Endothelial cell (in vitro differentiated cells): ENCODE data around the gene C11orf86. TPM values are rescaled to one million over a fixed set of nuclear protein-coding genes. Genes with fewer than 3 reads are reported as not detected.
"Not testable (repeated sequence)": the region's sequence is repeated elsewhere in the genome, so short reads cannot be mapped to it uniquely, and the experiment has no call there.

Experiments used
- DNase-seq: peaks from one replicate; pipeline ENCODE4 v3.0.0; 2021; ENCODE audit warnings: low spot score
- H3K27ac Mint-ChIP-seq: one replicate; pipeline ENCODE4 v1.8.0; 2021; ENCODE audit warnings: mixed read lengths, inconsistent platforms; ENCODE audit not compliant: unreplicated experiment
- H3K27me3 Mint-ChIP-seq: one replicate; pipeline ENCODE4 v1.8.0; 2021; ENCODE audit warnings: mild to moderate bottlenecking, moderate library complexity, mixed read lengths, inconsistent platforms; ENCODE audit not compliant: unreplicated experiment
- H3K36me3 Mint-ChIP-seq: one replicate; pipeline ENCODE4 v1.8.0; 2021; ENCODE audit warnings: mild to moderate bottlenecking, low read depth, mixed read lengths, inconsistent platforms; ENCODE audit not compliant: unreplicated experiment
- H3K4me1 Mint-ChIP-seq: one replicate; pipeline ENCODE4 v1.8.0; 2021; ENCODE audit warnings: mild to moderate bottlenecking, mixed read lengths, inconsistent platforms; ENCODE audit not compliant: unreplicated experiment
- H3K4me3 Mint-ChIP-seq: one replicate; pipeline ENCODE4 v1.8.0; 2021; ENCODE audit warnings: mild to moderate bottlenecking, mixed read lengths, inconsistent platforms; ENCODE audit not compliant: unreplicated experiment
- H3K9me3 Mint-ChIP-seq: one replicate; pipeline ENCODE4 v1.8.0; 2021; ENCODE audit warnings: mixed read lengths, inconsistent platforms; ENCODE audit not compliant: unreplicated experiment
- total RNA-seq: library from RNA; stranded (reverse); fragmentation: NEBNext Ultra II Directional; extraction: Animal tissue kit (Norgen Biotek cat#: 25700); gene quantifications from one replicate; pipeline ENCODE4 v1.2.1, GENCODE V29; 2021; ENCODE audit not compliant: unreplicated experiment
- TF ChIP-seq, protein P1 (sequence below): fragments of 200-600 bp; sonication (generic); IDR thresholded peaks from one replicate; pipeline ENCODE4 v1.5.0; 2021; ENCODE audit warnings: antibody characterized with exemption; ENCODE audit not compliant: unreplicated experiment

Gene C11orf86
- total RNA-seq, 1 donor from 2014 or later: not detected

DNA sequence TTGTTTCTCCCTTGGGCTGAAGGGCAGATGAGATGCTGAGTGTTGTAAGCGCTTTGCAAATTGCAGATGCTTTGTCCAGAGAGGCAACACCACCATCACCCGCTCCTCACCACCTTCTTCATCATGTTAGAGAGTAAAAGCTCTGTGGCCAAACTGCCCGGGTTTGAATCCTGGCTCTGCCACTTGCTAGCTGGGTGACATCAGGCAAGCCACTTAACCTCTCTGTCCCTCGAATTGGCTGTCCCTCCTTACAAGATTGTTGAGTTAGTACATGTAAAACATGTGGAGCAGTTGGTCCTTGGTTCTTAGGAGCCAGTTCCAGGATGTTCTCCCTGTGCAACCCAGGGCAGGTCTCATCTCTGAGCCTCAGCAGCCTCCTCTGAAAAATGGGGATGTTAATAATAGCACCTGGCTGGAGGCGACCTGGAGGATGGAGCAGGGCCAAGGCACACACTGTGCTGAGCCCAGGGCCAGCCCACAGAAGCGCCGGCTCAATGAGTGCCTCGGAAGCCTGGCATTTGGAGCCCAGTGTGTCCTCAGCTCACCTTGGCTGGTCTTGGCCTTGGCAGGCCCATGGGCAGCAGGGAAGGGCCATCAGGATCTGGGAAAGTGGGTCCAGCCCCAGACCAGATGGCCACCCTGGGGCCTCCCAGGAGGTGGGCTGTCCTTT lies 10.5 kb downstream of the C11orf86 start:
- DNase-seq: no peak
- TF ChIP-seq, protein P1, sequence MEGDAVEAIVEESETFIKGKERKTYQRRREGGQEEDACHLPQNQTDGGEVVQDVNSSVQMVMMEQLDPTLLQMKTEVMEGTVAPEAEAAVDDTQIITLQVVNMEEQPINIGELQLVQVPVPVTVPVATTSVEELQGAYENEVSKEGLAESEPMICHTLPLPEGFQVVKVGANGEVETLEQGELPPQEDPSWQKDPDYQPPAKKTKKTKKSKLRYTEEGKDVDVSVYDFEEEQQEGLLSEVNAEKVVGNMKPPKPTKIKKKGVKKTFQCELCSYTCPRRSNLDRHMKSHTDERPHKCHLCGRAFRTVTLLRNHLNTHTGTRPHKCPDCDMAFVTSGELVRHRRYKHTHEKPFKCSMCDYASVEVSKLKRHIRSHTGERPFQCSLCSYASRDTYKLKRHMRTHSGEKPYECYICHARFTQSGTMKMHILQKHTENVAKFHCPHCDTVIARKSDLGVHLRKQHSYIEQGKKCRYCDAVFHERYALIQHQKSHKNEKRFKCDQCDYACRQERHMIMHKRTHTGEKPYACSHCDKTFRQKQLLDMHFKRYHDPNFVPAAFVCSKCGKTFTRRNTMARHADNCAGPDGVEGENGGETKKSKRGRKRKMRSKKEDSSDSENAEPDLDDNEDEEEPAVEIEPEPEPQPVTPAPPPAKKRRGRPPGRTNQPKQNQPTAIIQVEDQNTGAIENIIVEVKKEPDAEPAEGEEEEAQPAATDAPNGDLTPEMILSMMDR: no peak
- Mint-ChIP-seq H3K27me3 (peaks cover 8% of the 10 kb centered on the region), H3K9me3 (no peaks in the 10 kb centered on the region), H3K4me3 (no peak overlapping the region), H3K4me1 (peaks cover 20% of the 10 kb centered on the region), H3K27ac (no peak overlapping the region), H3K36me3 (peaks cover 11% of the 10 kb centered on the region)

DNA sequence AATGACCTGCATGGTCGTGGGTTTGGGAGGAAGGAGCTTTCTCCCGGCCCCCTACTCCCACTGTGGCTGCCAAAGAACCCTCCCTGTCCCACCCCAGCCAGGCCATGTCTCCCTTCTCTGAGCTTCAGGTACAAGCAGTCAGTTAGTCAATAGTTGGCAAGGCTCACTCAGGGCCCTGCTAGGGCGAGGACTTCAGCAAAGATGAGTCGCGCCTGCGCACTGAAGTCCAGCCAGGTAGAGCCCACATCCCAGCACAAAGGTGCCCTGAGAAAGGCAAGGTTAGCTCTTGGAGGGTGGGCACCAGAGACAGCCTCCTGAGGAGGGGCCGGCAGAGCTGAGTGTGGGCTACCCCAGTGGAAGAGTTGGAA lies 11.1 kb downstream of the C11orf86 start:
- TF ChIP-seq, protein P1: no peak
- H3K9me3 Mint-ChIP-seq: no peaks in the 10 kb centered on the region
- peaks cover 20% of the 10 kb centered on the region for H3K4me1 Mint-ChIP-seq
- no peak for DNase-seq
- H3K36me3 Mint-ChIP-seq: peaks cover 11% of the 10 kb centered on the region
- H3K27ac Mint-ChIP-seq: no peak overlapping the region
- H3K4me3 Mint-ChIP-seq: no peak overlapping the region
- peaks cover 8% of the 10 kb centered on the region for H3K27me3 Mint-ChIP-seq

DNA sequence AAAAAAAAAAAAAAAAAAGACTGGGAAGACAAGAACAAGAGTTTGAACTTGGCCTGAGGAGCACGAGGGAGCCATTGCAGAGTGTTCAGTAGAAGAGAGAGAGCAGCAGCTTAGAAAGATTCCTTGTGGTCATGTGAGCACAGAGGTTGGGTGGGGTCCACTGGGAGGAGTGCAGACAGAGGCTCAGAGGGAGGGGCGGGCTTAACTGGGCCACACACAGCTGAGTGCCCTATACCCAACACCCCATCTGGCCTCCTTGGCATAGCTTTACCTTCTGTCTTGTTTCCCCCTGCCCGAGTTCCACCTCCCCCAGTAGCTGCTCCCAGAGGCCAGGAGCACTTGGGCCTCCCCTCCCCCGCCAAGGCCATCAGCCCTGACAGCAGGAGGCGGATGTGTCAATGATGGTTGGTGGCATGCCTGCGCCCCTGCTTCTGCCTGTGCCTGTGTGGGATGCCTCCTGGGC lies 12.1 kb downstream of the C11orf86 start:
- no peak overlapping the region for H3K4me3 Mint-ChIP-seq

DNA sequence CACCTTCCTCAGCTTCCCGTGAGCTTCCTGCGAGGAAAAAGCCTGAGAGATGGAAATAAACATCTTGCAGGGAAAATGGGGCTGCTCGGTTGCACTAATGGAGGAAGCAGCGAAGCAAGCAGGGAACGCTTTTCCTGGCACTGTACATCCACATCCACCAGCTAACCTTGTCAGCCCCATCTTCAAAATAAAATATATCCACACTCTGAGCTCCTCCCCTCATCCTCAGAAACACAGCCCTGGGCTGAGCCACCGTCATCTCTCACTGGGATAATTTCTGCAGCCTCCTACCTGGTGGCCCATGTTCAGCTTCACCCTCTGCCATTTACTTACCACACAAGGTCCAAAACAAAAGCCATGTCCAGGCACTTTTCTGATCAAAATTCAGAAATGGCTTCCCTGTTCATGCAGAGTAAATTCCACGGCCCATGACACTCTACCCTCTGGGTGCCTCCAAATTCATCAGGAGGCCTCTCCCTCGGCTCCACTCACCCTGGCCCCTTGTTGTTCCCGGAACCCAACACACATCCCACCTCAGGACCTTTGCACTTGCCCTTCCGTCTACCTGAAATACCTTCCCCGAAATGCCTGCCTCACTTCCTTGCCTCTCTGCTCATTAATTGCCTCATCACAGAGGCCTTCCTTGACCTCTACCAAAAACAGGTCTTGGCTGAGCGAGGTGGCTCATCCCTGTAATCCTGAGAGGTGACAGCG lies 13.0 kb downstream of the C11orf86 start:
- H3K9me3 Mint-ChIP-seq: no peaks in the 10 kb centered on the region
- peaks cover 7% of the 10 kb centered on the region for H3K36me3 Mint-ChIP-seq
- TF ChIP-seq, protein P1: no peak
- peaks cover 20% of the 10 kb centered on the region for H3K4me1 Mint-ChIP-seq
- peaks cover 4% of the 10 kb centered on the region for H3K27me3 Mint-ChIP-seq
- H3K27ac Mint-ChIP-seq: peak overlapping the region; percentile 44
- H3K4me3 Mint-ChIP-seq: peak overlapping the region; percentile 28
- no peak for DNase-seq

More for the DNA sequence above, 12.1 kb downstream of the C11orf86 start:
- Mint-ChIP-seq H3K9me3 (no peaks in the 10 kb centered on the region), H3K27me3 (peaks cover 8% of the 10 kb centered on the region), H3K4me1 (peaks cover 20% of the 10 kb centered on the region), H3K36me3 (peaks cover 11% of the 10 kb centered on the region), H3K27ac (no peak overlapping the region)
- DNase-seq: no peak
- TF ChIP-seq, protein P1: no peak

DNA sequence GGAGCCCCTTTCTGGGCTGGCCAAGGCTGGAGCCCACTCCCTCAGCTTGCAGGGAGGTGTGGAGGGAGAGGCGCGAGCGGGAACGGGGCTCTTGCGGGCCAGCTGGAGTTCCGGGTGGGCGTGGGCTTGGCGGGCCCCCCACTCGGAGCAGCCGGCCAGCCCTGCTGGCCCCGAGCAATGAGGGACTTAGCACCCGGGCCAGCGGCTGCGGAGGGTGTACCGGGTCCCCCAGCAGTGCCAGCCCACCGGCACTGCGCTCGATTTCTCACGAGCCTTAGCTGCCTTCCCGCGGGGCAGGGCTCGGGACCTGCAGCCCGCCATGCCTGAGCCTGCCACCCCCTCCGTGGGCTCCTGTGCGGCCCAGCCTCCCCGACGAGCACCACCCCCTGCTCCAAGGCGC lies 13.6 kb downstream of the C11orf86 start:
- not testable (repeated sequence) for H3K4me3 Mint-ChIP-seq, H3K9me3 Mint-ChIP-seq, H3K27ac Mint-ChIP-seq, H3K36me3 Mint-ChIP-seq, H3K27me3 Mint-ChIP-seq, DNase-seq
- peaks cover 20% of the 10 kb centered on the region for H3K4me1 Mint-ChIP-seq

DNA sequence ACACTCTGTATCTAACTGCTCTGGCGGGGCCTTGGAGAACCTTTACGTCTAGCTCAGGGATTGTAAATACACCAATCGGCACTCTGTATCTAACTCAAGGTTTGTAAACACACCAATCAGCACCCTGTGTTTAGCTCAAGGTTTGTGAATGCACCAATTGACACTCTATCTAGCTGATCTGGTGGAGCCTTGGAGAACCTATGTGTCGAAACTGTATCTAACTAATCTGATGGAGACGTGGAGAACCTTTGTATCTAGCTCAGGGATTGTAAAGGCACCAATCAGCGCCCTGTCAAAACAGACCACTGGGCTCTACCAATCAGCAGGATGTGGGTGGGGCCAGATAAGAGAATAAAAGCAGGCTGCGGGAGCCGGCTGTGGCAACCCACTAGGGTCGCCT lies 14.3 kb downstream of the C11orf86 start:
- H3K27ac Mint-ChIP-seq, H3K4me3 Mint-ChIP-seq, H3K36me3 Mint-ChIP-seq, H3K9me3 Mint-ChIP-seq, H3K27me3 Mint-ChIP-seq, DNase-seq: not testable (repeated sequence)
- peaks cover 20% of the 10 kb centered on the region for H3K4me1 Mint-ChIP-seq
